Astrocyte (in vitro differentiated cells and primary cell): ENCODE data around the gene TRPV6. TPM values are rescaled to one million over a fixed set of nuclear protein-coding genes. Genes with fewer than 3 reads are reported as not detected.

ENCODE experiments used
- DNase-seq: peaks from one replicate; pipeline ENCODE4 v3.0.0-alpha.2; 2010; ENCODE audit warnings: low read depth
- FAIRE-seq: peaks from 2 replicates; lab custom pipeline; 2011; peaks lifted over from hg19 to GRCh38; lab: Jason Lieb, UNC
- H2AFZ ChIP-seq: 2 replicates; pipeline ENCODE4 v1.6.0; 2012; ENCODE audit warnings: low read depth, low read length, inconsistent platforms
- H3K27ac ChIP-seq: 2 replicates; pipeline ENCODE4 v1.5.1; 2011; ENCODE audit warnings: low read depth, low read length, inconsistent platforms
- H3K27me3 ChIP-seq: 2 replicates; pipeline ENCODE4 v1.6.0; 2011; ENCODE audit warnings: low read length, inconsistent platforms; ENCODE audit not compliant: insufficient read depth
- H3K36me3 ChIP-seq: 2 replicates; pipeline ENCODE4 v1.5.1; 2011; ENCODE audit warnings: low read length, inconsistent platforms; ENCODE audit not compliant: insufficient read depth
- H3K4me1 ChIP-seq: 2 replicates; pipeline ENCODE4 v1.5.1; 2011; ENCODE audit warnings: low read length, inconsistent platforms; ENCODE audit not compliant: insufficient read depth
- H3K4me2 ChIP-seq: 2 replicates; pipeline ENCODE4 v1.6.0; 2012; ENCODE audit warnings: low read length, inconsistent platforms
- H3K4me3 ChIP-seq: 2 replicates; pipeline ENCODE4 v1.5.1; 2011; ENCODE audit warnings: low read depth, mild to moderate bottlenecking, low read length, inconsistent platforms; ENCODE audit not compliant: insufficient read depth
- H3K79me2 ChIP-seq: 2 replicates; pipeline ENCODE4 v1.6.0; 2012; ENCODE audit warnings: mild to moderate bottlenecking, low read length, inconsistent platforms; ENCODE audit not compliant: insufficient read depth
- H3K9ac ChIP-seq: 2 replicates; pipeline ENCODE4 v1.6.0; 2012; ENCODE audit warnings: mild to moderate bottlenecking, low read length, inconsistent platforms
- H3K9me3 ChIP-seq: 2 replicates; pipeline ENCODE4 v1.5.1; 2012; ENCODE audit warnings: low read depth, mild to moderate bottlenecking, low read length, inconsistent platforms; ENCODE audit not compliant: insufficient read depth
- H4K20me1 ChIP-seq: 2 replicates; pipeline ENCODE4 v1.6.0; 2012; ENCODE audit warnings: low read length, inconsistent platforms; ENCODE audit not compliant: insufficient read depth
- H3K27ac Mint-ChIP-seq: one replicate; pipeline ENCODE4 v1.8.0; 2021; ENCODE audit warnings: mild to moderate bottlenecking, mixed read lengths; ENCODE audit not compliant: unreplicated experiment
- H3K27me3 Mint-ChIP-seq: one replicate; pipeline ENCODE4 v1.8.0; 2021; ENCODE audit warnings: low read depth, mixed read lengths; ENCODE audit not compliant: unreplicated experiment
- H3K36me3 Mint-ChIP-seq: one replicate; pipeline ENCODE4 v1.8.0; 2021; ENCODE audit warnings: low read depth, mixed read lengths; ENCODE audit not compliant: unreplicated experiment
- H3K4me1 Mint-ChIP-seq: one replicate; pipeline ENCODE4 v1.8.0; 2021; ENCODE audit warnings: low read depth, mixed read lengths; ENCODE audit not compliant: unreplicated experiment
- H3K4me3 Mint-ChIP-seq: one replicate; pipeline ENCODE4 v1.8.0; 2021; ENCODE audit warnings: mild to moderate bottlenecking, moderate library complexity, mixed read lengths; ENCODE audit not compliant: unreplicated experiment
- H3K9me3 Mint-ChIP-seq: one replicate; pipeline ENCODE4 v1.8.0; 2021; ENCODE audit warnings: mild to moderate bottlenecking, mixed read lengths; ENCODE audit not compliant: unreplicated experiment
- CTCF ChIP-seq: IDR thresholded peaks from 2 replicates; pipeline ENCODE4 v1.5.1; 2011; ENCODE audit warnings: low read depth, mild to moderate bottlenecking, inconsistent platforms, low read length, moderate library complexity; ENCODE audit not compliant: insufficient read depth
- EZH2 ChIP-seq: IDR thresholded peaks from 2 replicates; pipeline ENCODE4 v1.6.1; 2012; ENCODE audit warnings: mild to moderate bottlenecking, low read length, inconsistent platforms; ENCODE audit not compliant: insufficient read depth
- total RNA-seq: library from RNA; stranded (reverse); gene quantifications from 2 replicates; pipeline ENCODE4 v1.2.1, GENCODE V29; 2021

The TRPV6 gene
- total RNA-seq, 1 donor from 2014 or later: 0.14 TPM

GRCh38 chr7:142872106-142872675, 13.4 kb downstream of the TRPV6 start:
- no peaks in the 10 kb centered on the region for H3K4me1 ChIP-seq
- DNase-seq (no peak), FAIRE-seq (no peak)
- no peaks in the 10 kb centered on the region for H3K36me3 ChIP-seq
- H3K9me3 Mint-ChIP-seq: peaks cover 12% of the 10 kb centered on the region
- H4K20me1 ChIP-seq: no peaks in the 10 kb centered on the region
- H3K27me3 Mint-ChIP-seq: peaks cover 23% of the 10 kb centered on the region
- H3K36me3 Mint-ChIP-seq: peaks cover 6% of the 10 kb centered on the region
- no peaks in the 10 kb centered on the region for H3K27me3 ChIP-seq
- TF ChIP-seq EZH2: no peak
- TF ChIP-seq CTCF: no peak
- no peak overlapping the region for H3K4me2 ChIP-seq
- H3K4me3 ChIP-seq: no peak overlapping the region
- no peak overlapping the region for H3K27ac ChIP-seq
- H3K79me2 ChIP-seq: no peaks in the 10 kb centered on the region
- H2AFZ ChIP-seq: no peak overlapping the region
- H3K4me3 Mint-ChIP-seq: no peak overlapping the region
- no peak overlapping the region for H3K9ac ChIP-seq
- no peaks in the 10 kb centered on the region for H3K9me3 ChIP-seq
- no peak overlapping the region for H3K27ac Mint-ChIP-seq
- H3K4me1 Mint-ChIP-seq: no peaks in the 10 kb centered on the region

- no peak for TF ChIP-seq CTCF
- no peak for TF ChIP-seq EZH2
- peaks cover 22% of the 10 kb centered on the region for H3K27me3 Mint-ChIP-seq
- no peaks in the 10 kb centered on the region for H3K36me3 ChIP-seq
- FAIRE-seq: no peak
- peaks cover 6% of the 10 kb centered on the region for H3K36me3 Mint-ChIP-seq
- no peaks in the 10 kb centered on the region for H3K79me2 ChIP-seq
- no peak for DNase-seq
- no peaks in the 10 kb centered on the region for H4K20me1 ChIP-seq
- no peak overlapping the region for H2AFZ ChIP-seq
- H3K4me3 ChIP-seq: no peak overlapping the region
- H3K9ac ChIP-seq: no peak overlapping the region
- H3K27ac Mint-ChIP-seq: no peak overlapping the region
- no peak overlapping the region for H3K27ac ChIP-seq
- H3K9me3 Mint-ChIP-seq: peaks cover 12% of the 10 kb centered on the region
- no peaks in the 10 kb centered on the region for H3K9me3 ChIP-seq
- no peaks in the 10 kb centered on the region for H3K4me1 Mint-ChIP-seq
- H3K27me3 ChIP-seq: no peaks in the 10 kb centered on the region
- H3K4me1 ChIP-seq: no peaks in the 10 kb centered on the region
- no peak overlapping the region for H3K4me3 Mint-ChIP-seq
- no peak overlapping the region for H3K4me2 ChIP-seq
Measured at GRCh38 chr7:142871260-142872105, 14.1 kb downstream of the TRPV6 start.
